Cardiac muscle cell (in vitro differentiated cells and primary cell): Measurements from ENCODE around the gene COL4A2. TPM values are rescaled to one million over a fixed set of nuclear protein-coding genes. Genes with fewer than 3 reads are reported as not detected.

Experiments used
- DNase-seq, 2 donors: peaks; one replicate each; pipeline versions ENCODE4 v3.0.0 to v3.0.0-alpha.2; 2010 to 2017; ENCODE audit warnings: low read depth in 1 of 2, low spot score in 1 of 2
- H3K27ac ChIP-seq: fragments of 200-600 bp; sonication (generic); 2 replicates; pipeline ENCODE4 v1.5.1; 2016
- H3K27me3 ChIP-seq: fragments of 200-600 bp; sonication (generic); 2 replicates; pipeline ENCODE4 v1.6.0; 2016; ENCODE audit warnings: control low read depth
- H3K36me3 ChIP-seq: fragments of 200-600 bp; sonication (generic); 2 replicates; pipeline ENCODE4 v1.5.1; 2016; ENCODE audit warnings: control low read depth
- H3K4me1 ChIP-seq: fragments of 200-600 bp; sonication (generic); 2 replicates; pipeline ENCODE4 v1.8.1; 2017; ENCODE audit warnings: low read depth, mild to moderate bottlenecking, mixed run types
- H3K4me3 ChIP-seq: fragments of 200-600 bp; sonication (generic); 2 replicates; pipeline ENCODE4 v1.5.1; 2016; ENCODE audit warnings: mild to moderate bottlenecking
- H3K9me3 ChIP-seq: fragments of 200-600 bp; sonication (generic); 2 replicates; pipeline ENCODE4 v1.5.1; 2017; ENCODE audit warnings: low read depth, mild to moderate bottlenecking, control low read depth
- CTCF ChIP-seq: IDR thresholded peaks from 2 replicates; pipeline ENCODE4 v1.5.1; 2012; ENCODE audit warnings: low read depth, mild to moderate bottlenecking, low read length
- polyA plus RNA-seq: library from polyadenylated mRNA; unstranded; fragments of >200 nt; fragmentation: Nextera tagmentation; extraction: Ambion mirVana; gene quantifications from 2 replicates; pipeline ENCODE4 v1.2.1, GENCODE V29; 2016
- total RNA-seq: library from RNA; depleted of rRNA; stranded (reverse); fragments of >200 nt; gene quantifications from 2 replicates; pipeline ENCODE4 v1.2.3, GENCODE V29; 2016

COL4A2 gene
- total and polyA plus RNA-seq, 2 experiments from 2014 or later, result 184 to 516 TPM

GRCh38 chr13:110333837-110334236, 26.8 kb downstream of the COL4A2 start:
- no peak for DNase-seq
- Histone ChIP-seq H3K27me3 (no peaks in the 10 kb centered on the region), H3K4me3 (no peak overlapping the region), H3K9me3 (no peaks in the 10 kb centered on the region), H3K4me1 (peaks cover 9% of the 10 kb centered on the region), H3K27ac (no peak overlapping the region), H3K36me3 (no peaks in the 10 kb centered on the region)
- no peak for TF ChIP-seq CTCF

GRCh38 chr13:110334256-110334655, 27.2 kb downstream of the COL4A2 start:
- H3K4me3 ChIP-seq, result no peak overlapping the region
- H3K9me3 ChIP-seq, result no peaks in the 10 kb centered on the region
- H3K27ac ChIP-seq, result no peak overlapping the region
- peaks cover 12% of the 10 kb centered on the region for H3K4me1 ChIP-seq
- no peaks in the 10 kb centered on the region for H3K27me3 ChIP-seq
- no peak for TF ChIP-seq CTCF
- no peak for DNase-seq
- no peaks in the 10 kb centered on the region for H3K36me3 ChIP-seq

- no peak for DNase-seq
- Histone ChIP-seq H3K9me3 (no peaks in the 10 kb centered on the region), H3K4me1 (peaks cover 12% of the 10 kb centered on the region), H3K4me3 (no peak overlapping the region), H3K36me3 (no peaks in the 10 kb centered on the region), H3K27me3 (no peaks in the 10 kb centered on the region), H3K27ac (no peak overlapping the region)
- no peak for TF ChIP-seq CTCF
Measured at GRCh38 chr13:110334841-110335490, 27.9 kb downstream of the COL4A2 start.

GRCh38 chr13:110336108-110336507, 29.0 kb downstream of the COL4A2 start:
- DNase-seq, result no peak

GRCh38 chr13:110336681-110337080, 29.6 kb downstream of the COL4A2 start:
- DNase-seq, result no peak
- Histone ChIP-seq H3K27ac (no peak overlapping the region), H3K4me3 (no peak overlapping the region), H3K36me3 (no peaks in the 10 kb centered on the region), H3K9me3 (no peaks in the 10 kb centered on the region), H3K27me3 (no peaks in the 10 kb centered on the region), H3K4me1 (peaks cover 24% of the 10 kb centered on the region)
- no peak for TF ChIP-seq CTCF

More at GRCh38 chr13:110336108-110336507, 29.0 kb downstream of the COL4A2 start:
- Histone ChIP-seq H3K27me3 (no peaks in the 10 kb centered on the region), H3K9me3 (no peaks in the 10 kb centered on the region), H3K4me3 (no peak overlapping the region), H3K36me3 (no peaks in the 10 kb centered on the region), H3K27ac (no peak overlapping the region), H3K4me1 (peaks cover 19% of the 10 kb centered on the region)
- no peak for TF ChIP-seq CTCF
